GM19193 (cell line): ENCODE results near the gene CTNNBIP1.

Experiments used
- POLR2A ChIP-seq: IDR thresholded peaks from 4 replicates; pipeline ENCODE4 v1.6.1; 2011; ENCODE audit not compliant: insufficient read depth, insufficient read length; ENCODE audit errors: extremely low read depth

CTNNBIP1 gene

DNA sequence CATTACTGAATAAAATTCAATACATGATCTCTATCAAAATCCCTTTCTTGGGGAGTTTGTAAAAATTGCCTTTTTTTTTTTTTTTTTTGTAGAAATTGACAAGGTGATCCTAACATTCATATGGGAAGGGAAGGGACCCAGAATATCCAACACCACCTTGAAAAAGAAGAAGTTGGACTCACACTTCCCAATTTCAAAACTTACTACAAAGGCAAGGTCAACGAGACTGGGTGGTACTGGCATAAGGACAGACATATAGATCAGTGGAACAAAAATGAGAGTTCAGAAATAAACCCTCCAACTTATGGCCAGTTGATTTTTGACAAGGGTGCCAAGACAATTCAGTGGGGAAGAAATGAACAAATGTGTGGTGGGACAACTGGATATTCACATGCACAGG is 54.9 kb downstream of the CTNNBIP1 start:
- TF ChIP-seq POLR2A = no peak

- no peak for TF ChIP-seq POLR2A
Measured at GRCh38 chr1:9853249-9853595, 56.8 kb downstream of the CTNNBIP1 start.

DNA sequence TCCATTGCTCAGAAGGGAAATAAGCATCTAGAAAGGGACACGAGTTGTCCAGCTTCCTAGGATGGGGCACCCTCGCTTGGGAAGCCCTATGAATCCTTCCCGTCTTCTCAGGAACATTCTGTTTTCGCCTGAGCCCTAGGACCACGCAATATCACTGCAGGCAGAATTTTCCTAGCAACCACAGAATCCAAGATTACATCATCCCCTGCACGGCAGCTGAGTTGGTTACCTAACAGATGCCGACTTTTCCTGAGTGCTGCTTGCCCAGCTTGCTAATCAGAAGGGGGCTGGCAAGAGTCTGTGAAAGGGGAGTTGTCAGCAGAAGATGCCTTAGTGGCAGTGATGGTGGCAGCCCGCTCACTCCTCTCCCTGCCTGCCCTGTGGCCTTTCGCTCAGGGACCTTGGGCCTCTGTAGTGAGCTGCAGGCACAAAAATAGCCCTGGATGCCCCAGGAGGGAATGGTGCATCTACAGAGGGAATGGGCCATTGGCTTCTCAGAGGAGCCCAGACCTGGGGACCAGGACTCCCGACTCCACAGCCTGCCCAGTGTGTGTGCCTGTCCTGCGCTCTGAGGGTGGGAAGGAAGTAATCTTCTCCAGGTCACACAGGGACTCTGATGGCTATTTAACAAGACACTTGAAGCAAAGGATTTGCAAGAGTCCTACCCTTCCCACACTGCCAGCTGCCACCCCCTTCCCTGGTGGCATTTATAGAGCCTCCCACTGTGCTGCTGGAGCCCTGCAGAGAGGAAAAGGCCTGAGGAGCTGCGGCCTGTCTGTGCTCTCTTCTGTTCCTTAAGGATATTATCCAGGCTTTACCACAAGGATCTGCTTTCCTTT is 57.4 kb downstream of the CTNNBIP1 start:
- TF ChIP-seq POLR2A = no peak

- TF ChIP-seq POLR2A = no peak
Measured at GRCh38 chr1:9852004-9852403, 58.1 kb downstream of the CTNNBIP1 start.

DNA sequence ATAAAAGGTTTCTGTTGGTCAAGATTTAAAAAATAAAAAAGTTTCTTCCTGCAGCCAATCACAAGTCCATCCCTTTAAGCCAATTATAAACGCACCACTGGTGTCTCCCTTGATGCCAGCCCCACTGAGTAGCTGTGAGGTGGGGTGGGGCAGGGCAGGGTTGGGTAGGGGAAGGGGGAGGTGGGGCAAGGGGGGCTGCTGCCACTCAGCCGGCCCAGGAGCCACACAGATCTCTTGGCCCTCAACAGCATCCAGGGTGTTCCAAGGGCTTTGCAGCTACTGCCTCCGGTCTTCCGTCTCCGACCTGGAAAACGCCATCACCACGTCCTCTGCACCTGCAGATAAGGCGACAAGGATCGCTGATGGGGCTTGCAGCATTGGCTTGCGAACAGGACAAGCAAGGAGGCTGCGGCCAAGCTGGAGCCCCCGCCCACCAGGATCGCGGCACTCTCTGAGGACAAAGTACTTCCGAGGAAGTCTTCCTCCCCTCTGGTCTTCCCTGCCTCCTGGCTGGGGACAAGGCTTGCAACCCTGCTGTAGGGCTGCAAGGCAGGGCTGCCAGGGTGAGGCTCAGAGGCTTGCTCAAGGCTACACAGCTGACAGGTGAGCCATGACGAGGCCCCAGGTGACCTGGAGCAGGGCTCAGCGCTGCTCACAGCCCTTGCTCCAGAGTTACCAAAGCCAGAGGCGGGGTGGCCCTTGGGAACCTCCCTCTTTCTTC is 59.5 kb downstream of the CTNNBIP1 start:
- no peak for TF ChIP-seq POLR2A

- TF ChIP-seq POLR2A = no peak
Measured at GRCh38 chr1:9849691-9850441, 60.2 kb downstream of the CTNNBIP1 start.

DNA sequence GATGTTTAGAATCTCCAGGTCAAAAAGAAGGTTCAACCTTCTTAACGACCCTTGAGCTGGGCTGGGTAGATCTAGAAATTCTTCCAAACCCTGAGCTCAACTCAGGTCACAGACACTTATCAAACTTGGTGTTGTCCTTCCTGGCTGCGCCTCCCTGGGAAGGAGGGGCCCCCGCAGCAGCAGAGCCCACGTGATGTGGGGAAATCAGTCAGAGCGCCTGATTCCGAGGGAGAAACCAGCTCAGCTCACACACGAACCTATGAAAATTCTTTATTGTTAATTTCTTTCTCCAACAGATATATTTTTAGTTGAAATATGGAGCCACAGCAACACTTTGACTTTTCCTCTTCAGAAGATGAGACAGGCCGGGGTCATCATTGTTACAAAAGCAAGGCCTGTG is 62.0 kb downstream of the CTNNBIP1 start:
- TF ChIP-seq POLR2A = no peak

DNA sequence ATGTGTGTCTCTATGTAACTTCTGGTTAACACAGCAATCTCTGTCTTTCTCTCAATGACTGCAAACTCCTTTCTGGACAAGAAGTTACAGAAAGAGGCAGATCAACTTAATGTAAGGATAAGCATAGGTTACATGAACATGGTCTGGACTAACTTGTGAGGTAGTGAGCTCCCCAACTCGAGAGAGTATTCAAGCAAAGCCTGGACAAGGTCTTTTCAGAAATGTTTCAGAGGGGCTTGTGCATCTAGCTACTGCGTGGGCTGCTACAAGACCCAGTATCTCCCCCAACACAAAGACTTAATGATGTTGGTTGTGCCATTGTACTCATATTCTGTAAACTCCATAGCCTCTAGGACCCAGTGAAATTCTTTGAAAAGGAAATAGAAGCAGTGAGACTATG is 62.8 kb downstream of the CTNNBIP1 start:
- TF ChIP-seq POLR2A = no peak

- TF ChIP-seq POLR2A = no peak
Measured at GRCh38 chr1:9846611-9847171, 63.4 kb downstream of the CTNNBIP1 start.

- no peak for TF ChIP-seq POLR2A
Measured at GRCh38 chr1:9845914-9846313, 64.2 kb downstream of the CTNNBIP1 start.

GRCh38 chr1:9844756-9845155 is 65.3 kb downstream of the CTNNBIP1 start:
- no peak for TF ChIP-seq POLR2A

GRCh38 chr1:9844106-9844505 is 66.0 kb downstream of the CTNNBIP1 start:
- no peak for TF ChIP-seq POLR2A

DNA sequence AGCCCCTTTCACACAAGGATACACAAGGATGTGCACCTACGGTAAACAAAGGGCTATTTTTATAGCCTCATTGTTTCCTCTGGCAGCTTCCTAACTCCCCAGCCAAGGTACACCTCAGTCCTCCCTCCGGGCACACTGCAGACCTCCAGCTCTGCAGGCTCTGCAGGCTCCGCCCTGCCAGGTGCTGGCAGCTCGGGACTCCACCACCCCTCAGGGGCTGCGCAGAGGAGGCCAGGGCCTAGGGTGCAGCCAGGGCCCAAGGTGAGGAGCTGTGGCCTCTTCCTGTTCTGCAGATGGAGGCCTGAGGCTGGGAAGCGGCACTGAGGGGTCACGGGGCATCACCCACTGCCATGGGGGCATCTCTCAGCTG is 66.5 kb downstream of the CTNNBIP1 start:
- no peak for TF ChIP-seq POLR2A

DNA sequence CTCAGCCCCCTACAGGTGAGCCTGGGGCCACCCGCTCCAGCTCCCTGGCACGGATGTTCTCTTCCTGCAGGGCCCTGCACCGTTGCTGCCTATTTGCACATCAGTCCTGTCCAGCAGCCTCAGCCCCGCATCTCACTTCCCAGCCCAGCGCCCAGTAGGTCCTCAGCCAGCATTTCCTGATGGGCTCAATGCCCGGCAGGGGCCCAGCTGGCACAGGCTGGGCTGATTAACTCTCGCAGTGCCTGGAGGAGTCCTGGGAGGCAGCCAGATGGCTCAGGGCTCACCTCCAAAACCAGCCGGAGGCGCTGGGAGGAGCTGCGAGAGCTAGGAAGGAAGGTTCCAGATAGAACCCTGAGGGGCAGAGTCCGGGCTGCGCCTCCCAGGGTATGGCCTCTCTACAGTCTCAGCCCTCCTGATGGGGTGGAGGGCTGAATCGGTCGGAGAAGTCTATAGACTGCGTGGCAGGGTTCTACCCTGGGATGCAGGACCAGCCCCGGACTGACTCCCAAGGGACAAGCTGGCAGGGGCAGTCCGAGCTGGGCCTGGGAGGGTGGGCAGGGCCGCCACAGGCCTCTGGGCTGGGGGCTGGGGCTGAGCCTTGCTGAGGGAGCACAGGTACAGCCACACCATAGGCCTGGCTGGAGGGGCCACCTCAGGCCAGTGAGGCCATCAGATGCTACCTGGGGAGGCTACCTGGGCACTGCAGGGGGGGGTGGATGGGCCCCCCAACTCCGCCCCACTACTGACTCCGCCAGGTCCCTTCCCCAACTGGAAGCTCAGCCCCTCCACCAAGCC is 67.1 kb downstream of the CTNNBIP1 start:
- no peak for TF ChIP-seq POLR2A
